SW480 (cell line): ENCODE results near the gene TUBA1A.
"Not testable (repeated sequence)": the region's sequence is repeated elsewhere in the genome, so short reads cannot be mapped to it uniquely, and the experiment has no call there.

Experiments
- DNase-seq: peaks from one replicate; pipeline ENCODE4 v3.0.0-alpha.2; 2016; ENCODE audit warnings: low spot score

TUBA1A gene

DNA sequence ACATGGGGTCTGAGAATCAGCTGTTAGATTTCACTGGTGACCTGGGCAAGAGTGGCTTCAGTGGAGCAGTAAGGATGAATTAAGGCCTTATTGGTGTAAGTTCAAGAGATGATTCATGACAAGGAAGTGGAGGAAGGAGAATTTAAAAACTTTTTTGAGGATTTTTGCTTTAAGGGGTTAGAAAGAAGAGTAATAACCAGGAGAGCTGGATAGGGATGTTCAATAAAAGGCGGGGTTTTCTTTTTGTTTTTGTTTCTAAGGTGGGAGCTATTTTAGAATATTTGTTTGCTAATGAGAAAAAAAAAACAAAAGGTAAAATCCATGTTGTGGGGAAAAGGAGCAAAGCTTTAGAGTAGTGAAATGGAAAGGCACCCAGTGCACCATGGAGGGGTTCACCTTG is 42.5 kb downstream of the TUBA1A start:
- no peak for DNase-seq

DNA sequence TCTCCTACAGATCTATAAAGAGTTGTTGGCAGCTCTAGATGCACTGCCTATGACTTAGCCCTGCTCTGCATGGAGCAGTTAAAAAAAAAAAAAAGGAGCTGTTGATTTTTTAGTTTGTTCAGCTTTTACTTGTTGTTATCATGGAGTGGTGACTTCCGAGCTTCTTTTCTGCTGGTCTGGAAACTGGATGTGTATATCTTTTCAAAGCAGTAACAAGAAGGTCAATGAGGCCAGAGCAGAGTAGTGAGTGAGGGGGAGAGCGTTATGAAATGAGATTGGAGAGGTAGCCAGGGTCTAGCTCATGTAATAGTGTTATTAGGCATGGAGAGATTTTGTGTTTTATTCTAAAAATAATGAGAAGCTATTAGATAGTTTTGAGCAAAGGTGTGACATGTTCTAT is 44.5 kb downstream of the TUBA1A start:
- no peak for DNase-seq

GRCh38 chr12:49138999-49139398 is 49.9 kb downstream of the TUBA1A start:
- no peak for DNase-seq

DNA sequence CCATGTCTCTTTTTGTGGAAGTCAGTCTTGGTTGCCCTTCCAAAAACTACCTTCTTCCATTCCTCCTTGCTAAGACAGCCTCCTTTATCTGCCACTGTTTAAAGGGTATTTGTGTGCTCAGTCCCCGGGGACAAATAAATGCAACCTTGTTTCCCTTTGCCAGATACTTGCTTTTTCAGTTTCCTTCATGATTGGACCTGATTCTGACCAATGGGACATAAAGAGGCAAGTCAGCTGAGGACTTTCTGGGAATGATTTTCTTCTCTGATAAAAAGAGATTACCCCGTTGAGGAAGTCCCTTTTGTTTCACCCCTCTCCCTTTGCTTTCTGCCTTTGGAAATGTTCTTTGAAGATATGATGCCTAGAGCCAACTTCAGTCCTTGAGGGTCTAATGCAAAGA is 50.3 kb downstream of the TUBA1A start:
- DNase-seq = no peak

- no peak for DNase-seq
Measured at GRCh38 chr12:49137476-49137875, 51.4 kb downstream of the TUBA1A start.

GRCh38 chr12:49136997-49137396 is 51.9 kb downstream of the TUBA1A start:
- not testable (repeated sequence) for DNase-seq
